H1 (cell line): ENCODE measurements around the gene CYP4V2. TPM values are rescaled to one million over a fixed set of nuclear protein-coding genes. Genes with fewer than 3 reads are reported as not detected.

ENCODE experiments used
- ASH2L ChIP-seq: fragments of 200-600, 300-600 bp; sonication (generic); IDR thresholded peaks from one replicate; pipeline ENCODE4 v1.7.1; 2017; ENCODE audit warnings: low read length
- EGR1 ChIP-seq: IDR thresholded peaks from 2 replicates; pipeline ENCODE4 v1.6.1; 2011; ENCODE audit warnings: low read depth, low read length, borderline replicate concordance
- HDAC2 ChIP-seq, 2 experiments: fragments of 300-600 bp in 1 of 2; sonication (generic) in 1 of 2; IDR thresholded peaks; 2 replicates each; pipeline ENCODE4 v1.6.1; 2011 to 2012; ENCODE audit warnings: low read depth in 2 of 2, low read length in 2 of 2, mild to moderate bottlenecking in 2 of 2, moderate library complexity in 2 of 2, borderline replicate concordance in 1 of 2, inconsistent platforms in 1 of 2
- POLR2AphosphoS5 ChIP-seq: IDR thresholded peaks from 2 replicates; pipeline ENCODE4 v1.6.1; 2011; ENCODE audit warnings: low read depth, low read length
- SP4 ChIP-seq: IDR thresholded peaks from 2 replicates; pipeline ENCODE4 v1.6.1; 2012; ENCODE audit warnings: low read length, inconsistent platforms
- polyA plus RNA-seq, 7 experiments: library from polyadenylated mRNA; depleted of rRNA in 3 of 7; stranded (reverse) in 5 of 7; unstranded in 2 of 7; fragments of >200 nt in 5 of 7; fragments of 200-250 nt in 2 of 7; gene quantifications; 1 replicate in 5 of 7; 2 replicates in 1 of 7; 4 replicates in 1 of 7; pipeline versions ENCODE4 v1.2.1 to v1.2.3, GENCODE V29; 2011 to 2013; ENCODE audit warnings: missing spikeins in 2 of 7, mixed read lengths in 2 of 7
- total RNA-seq: library from RNA; stranded (reverse); fragmentation: NEBNext Ultra II Directional; extraction: Animal tissue kit (Norgen Biotek cat#: 25700); gene quantifications from 2 replicates; pipeline ENCODE4 v1.2.1, GENCODE V29; 2021
- TF ChIP-seq, protein P1 (sequence below): IDR thresholded peaks from 2 replicates; pipeline ENCODE4 v1.6.1; 2012; ENCODE audit warnings: low read length, inconsistent platforms

The CYP4V2 gene
- total and polyA plus RNA-seq, 2 of the 8 experiments (the other 6 are each of a cell fraction or from before 2014, with no cell fraction given): 0.65 to 1.0 TPM

DNA sequence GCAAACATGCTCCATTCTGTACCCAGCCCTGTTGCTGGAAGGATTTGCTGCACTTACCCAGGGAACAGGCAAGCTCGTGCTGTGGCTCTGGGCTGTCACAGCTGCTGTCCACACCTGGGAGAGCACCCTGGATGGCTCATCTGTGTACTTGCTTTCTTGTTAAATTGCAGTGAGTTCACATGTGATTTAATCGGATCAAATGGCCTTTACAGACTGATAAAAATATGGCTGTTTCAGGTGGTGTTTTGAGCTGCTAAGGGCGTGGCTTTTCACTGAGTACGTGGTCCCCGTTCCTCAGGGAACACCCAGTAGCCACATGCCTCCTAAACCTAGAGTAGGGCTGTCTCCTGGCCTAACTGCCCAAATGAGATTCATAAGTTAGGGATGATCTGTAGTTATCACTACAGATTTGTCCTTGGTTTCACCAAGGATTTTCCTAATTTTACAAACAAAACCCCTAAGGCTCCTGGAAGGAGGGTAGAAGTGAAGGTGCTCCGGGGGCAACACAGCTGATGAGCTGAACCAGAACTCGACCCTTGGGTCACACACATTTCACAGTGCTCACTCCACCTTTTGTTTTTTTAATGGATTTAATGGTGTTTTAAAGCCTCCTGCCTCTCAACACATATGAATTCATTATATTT is 49.6 kb downstream of the CYP4V2 start (continued):
- TF ChIP-seq EGR1 (no peak), HDAC2 (IDR thresholded peaks at IDR 0.05; ENCODE audit: borderline replicate concordance in 1 of 2, low read depth in 2 of 2, low read length in 2 of 2) (no peak), SP4 (peak; percentile 86), POLR2AphosphoS5 (peak; percentile 99), ASH2L (no peak)
- TF ChIP-seq, protein P1, sequence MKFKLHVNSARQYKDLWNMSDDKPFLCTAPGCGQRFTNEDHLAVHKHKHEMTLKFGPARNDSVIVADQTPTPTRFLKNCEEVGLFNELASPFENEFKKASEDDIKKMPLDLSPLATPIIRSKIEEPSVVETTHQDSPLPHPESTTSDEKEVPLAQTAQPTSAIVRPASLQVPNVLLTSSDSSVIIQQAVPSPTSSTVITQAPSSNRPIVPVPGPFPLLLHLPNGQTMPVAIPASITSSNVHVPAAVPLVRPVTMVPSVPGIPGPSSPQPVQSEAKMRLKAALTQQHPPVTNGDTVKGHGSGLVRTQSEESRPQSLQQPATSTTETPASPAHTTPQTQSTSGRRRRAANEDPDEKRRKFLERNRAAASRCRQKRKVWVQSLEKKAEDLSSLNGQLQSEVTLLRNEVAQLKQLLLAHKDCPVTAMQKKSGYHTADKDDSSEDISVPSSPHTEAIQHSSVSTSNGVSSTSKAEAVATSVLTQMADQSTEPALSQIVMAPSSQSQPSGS: peak; percentile 82; the same call in 1 of the 2 replicates
